Endothelial cell of hepatic sinusoid (primary cell): ENCODE measurements around the gene MAN2A2.
"Not testable (repeated sequence)": the region's sequence is repeated elsewhere in the genome, so short reads cannot be mapped to it uniquely, and the experiment has no call there.

Experiments
- in situ Hi-C: cut with HindIII; loops from 2 replicates; pipeline ENCODE4 v1.10.0; 2017; ENCODE audit warnings: low sequenced_read_pairs

The MAN2A2 gene

DNA sequence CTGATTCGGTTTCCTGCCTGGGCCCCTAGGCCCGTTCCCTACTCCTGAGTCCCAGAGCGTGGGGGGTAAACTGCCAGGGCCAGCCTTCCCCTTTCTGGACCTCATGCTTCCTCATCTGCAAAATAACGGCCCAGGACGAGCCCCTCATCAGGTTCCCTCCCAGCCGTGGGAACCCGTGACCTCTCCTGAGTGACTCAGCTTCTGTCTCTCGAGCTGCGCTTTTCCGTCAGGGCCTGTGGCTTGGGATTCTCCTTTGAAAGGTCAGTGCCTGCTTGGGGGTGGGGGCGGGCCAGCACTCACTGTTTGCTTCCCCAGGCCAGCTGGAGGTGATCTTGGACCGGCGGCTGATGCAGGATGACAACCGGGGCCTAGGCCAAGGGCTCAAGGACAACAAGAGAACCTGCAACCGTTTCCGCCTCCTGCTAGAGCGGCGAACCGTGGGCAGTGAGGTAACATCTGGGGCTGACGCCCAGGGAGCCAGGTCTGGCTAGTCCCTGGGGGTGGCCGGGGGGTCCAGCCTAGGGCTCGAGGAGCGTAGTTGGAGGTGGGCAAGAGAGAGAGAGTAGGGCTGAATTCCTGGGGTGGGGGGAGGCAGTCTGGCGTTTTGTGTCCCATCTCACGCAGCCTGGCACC is 12.8 kb downstream of the MAN2A2 start:
- in situ Hi-C loops, result no loop called here

- in situ Hi-C loops, result no loop called here
These were observed 13.4 kb downstream of the MAN2A2 start for GRCh38 chr15:90916461-90916860.

- in situ Hi-C loops, result no loop called here
These were observed 14.5 kb downstream of the MAN2A2 start for GRCh38 chr15:90917569-90917968.

GRCh38 chr15:90918034-90918788 is 15.1 kb downstream of the MAN2A2 start:
- in situ Hi-C loops, result no loop called here

- in situ Hi-C loops, result no loop called here
These were observed 15.7 kb downstream of the MAN2A2 start for GRCh38 chr15:90918835-90919234.

DNA sequence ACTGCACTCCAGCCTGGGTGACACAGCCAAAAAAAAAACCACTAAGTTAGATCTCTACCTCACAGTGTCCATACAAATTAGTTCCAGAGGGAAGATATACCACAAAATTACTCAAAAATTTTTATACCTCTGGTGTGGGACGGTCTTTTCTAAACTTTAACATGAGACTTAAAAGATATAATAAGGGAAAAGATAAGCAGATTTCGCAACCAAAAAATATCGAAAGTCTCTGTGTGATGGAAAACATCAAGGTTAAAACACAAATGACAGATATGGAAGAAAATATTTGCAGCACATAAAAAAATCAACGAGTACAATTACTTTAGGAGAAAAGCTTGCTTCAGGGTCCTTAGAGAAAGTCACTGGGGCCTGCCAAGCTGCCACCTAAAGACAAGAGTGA is 18.8 kb downstream of the MAN2A2 start:
- in situ Hi-C loops, result no loop called here

- in situ Hi-C loops, result not testable (repeated sequence)
These were observed 19.7 kb downstream of the MAN2A2 start for GRCh38 chr15:90922712-90923322.

DNA sequence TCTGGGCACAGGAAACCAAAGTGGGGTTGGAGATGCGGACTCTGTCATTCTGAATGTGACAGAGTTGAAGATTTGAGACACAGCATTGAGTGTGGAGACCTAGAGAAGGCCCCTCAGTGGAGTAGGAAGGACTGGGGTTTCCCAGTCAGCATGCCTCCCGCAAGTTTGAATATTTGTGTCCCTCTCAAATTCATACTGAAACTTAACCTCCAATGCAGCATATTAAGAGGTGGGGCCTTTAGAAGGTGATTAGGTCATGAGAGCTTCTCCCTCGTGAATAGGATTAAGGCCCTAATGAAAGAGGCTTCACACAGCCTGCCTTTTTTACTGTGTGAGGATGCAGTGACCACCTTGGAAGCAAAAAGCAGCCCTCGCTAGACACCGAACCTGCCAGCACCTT is 21.3 kb downstream of the MAN2A2 start:
- in situ Hi-C loops, result no loop called here

DNA sequence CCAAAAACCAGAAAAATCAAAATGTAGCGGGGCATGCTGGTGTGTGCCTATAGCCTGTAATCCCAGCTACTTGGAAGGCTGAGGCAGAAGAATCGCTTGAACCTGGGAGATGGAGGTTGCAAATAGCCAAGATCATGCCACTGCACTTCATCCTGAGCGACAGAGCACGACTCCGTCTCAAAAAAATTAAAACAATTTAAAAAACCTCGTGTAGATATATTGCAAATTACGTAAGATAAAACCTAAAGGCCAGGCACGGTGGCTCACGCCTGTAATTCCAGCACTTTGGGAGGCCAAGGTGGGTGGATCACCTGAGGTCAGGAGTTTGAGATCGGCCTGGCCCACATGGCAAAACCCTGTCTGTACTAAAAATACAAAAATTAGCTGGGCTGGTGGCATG is 23.7 kb downstream of the MAN2A2 start:
- in situ Hi-C loops, result loop anchor here (25.0 kb wide), 2 partner anchors 89 to 289 kb away; no protein-coding TSS in a partner anchor

- in situ Hi-C loops, result loop anchor here (25.0 kb wide), 2 partner anchors 91 to 291 kb away; no protein-coding TSS in a partner anchor
These were observed 25.0 kb downstream of the MAN2A2 start for GRCh38 chr15:90928106-90928505.

DNA sequence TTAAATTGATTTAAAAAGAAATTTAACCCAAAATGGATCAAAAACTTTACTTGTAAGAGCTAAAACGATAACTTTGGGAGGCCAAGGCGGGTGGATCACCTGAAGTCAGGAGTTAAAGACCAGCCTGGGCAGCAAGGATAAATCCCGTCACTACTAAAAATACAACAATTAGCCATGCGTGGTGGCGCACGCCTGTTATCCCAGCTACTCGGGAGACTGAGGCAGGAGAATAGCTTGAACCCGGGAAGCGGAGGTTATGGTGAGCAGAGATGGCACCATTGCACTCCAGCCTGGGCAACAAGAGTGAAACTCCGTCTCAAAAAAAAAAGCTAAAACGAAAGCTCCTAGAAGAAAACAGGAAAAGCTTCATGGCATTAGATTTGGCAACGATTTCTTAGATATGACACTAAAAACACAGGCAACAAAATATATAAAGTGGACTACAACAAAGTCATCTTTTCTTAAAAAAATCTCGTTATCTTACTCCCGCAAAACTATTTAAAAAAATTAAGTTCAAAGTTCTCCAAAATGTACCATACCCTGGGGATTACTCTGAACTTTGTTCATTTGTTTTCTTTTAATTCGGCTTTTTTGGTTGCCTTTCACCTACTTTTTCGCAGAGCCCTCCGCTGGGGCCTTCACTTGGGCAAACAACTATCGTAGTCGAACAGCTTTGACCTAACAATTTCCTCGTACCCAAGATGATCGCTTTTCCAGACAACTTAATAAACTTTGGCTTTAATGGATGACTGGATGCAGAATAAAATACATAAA is 26.3 kb downstream of the MAN2A2 start:
- in situ Hi-C loops, result loop anchor here (25.0 kb wide), 2 partner anchors 92 to 292 kb away; no protein-coding TSS in a partner anchor

DNA sequence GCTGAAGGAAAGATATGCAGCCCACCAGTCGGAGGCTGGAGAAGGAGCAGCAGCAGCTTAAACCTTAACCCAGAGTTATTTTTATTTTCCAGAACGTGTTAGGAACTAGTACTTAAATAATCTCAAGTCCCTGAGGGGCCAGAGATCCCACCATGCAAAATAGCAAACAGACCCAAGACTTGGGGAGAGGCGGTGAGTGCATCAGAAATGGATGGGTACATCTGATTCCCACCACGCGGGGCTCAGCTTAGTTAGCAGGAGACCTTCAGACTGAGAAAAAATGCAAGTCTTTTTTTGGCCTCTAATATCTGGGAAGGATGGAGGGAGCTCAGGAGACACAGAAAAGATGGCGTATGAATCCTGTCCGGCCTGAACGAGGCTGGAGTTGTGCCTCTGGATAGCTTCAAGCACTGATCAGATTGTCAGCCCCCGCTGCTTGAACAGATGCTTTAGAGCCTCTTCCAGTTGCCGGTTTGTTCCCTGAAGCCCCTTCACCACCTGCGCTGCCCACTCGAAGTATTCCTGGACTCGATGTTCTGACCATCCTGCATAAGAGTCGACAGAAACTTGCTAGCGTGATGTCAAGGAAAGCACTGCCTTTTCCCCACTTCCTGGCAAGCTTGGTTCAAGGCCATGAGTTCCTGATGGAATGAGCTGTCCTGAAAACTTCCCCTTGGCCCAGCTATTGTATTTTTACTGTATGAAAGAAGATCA is 27.9 kb downstream of the MAN2A2 start:
- in situ Hi-C loops, result loop anchor here (25.0 kb wide), 2 partner anchors 94 to 294 kb away; no protein-coding TSS in a partner anchor

- in situ Hi-C loops, result loop anchor here (25.0 kb wide), 2 partner anchors 94 to 294 kb away; no protein-coding TSS in a partner anchor
These were observed 28.4 kb downstream of the MAN2A2 start for GRCh38 chr15:90931575-90931827.

- in situ Hi-C loops, result loop anchor here (25.0 kb wide), 2 partner anchors 95 to 295 kb away; no protein-coding TSS in a partner anchor
These were observed 28.9 kb downstream of the MAN2A2 start, which contains the start of gene HDDC3 for GRCh38 chr15:90931828-90932659. Gene HDDC3 (minus strand): TSS chr15:90932549. CDS start chr15:90932540, 9 bp downstream.

GRCh38 chr15:90932660-90932991 is 29.5 kb downstream of the MAN2A2 start:
- in situ Hi-C loops, result loop anchor here (25.0 kb wide), 2 partner anchors 95 to 295 kb away; no protein-coding TSS in a partner anchor

DNA sequence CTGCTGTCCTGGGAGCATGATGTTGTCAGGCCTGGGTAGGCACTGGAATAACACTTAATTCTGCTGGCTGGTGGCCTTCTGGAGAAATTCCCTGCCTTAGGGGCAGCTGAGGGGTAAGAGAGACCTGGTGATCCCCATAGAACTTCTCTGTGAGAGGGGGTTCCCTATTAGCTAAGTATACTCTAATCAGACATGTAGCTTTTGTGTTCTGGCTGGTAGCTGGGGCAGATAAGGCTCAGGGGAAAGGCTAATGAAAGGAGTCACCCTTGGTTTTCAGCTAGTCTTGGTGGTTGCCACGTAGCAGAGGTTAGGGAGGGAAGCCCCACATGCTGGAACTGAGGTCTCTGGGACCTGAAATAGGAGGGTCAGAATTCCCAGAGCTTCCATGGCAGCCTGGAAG is 30.2 kb downstream of the MAN2A2 start:
- in situ Hi-C loops, result loop anchor here (25.0 kb wide), 2 partner anchors 96 to 296 kb away; no protein-coding TSS in a partner anchor

DNA sequence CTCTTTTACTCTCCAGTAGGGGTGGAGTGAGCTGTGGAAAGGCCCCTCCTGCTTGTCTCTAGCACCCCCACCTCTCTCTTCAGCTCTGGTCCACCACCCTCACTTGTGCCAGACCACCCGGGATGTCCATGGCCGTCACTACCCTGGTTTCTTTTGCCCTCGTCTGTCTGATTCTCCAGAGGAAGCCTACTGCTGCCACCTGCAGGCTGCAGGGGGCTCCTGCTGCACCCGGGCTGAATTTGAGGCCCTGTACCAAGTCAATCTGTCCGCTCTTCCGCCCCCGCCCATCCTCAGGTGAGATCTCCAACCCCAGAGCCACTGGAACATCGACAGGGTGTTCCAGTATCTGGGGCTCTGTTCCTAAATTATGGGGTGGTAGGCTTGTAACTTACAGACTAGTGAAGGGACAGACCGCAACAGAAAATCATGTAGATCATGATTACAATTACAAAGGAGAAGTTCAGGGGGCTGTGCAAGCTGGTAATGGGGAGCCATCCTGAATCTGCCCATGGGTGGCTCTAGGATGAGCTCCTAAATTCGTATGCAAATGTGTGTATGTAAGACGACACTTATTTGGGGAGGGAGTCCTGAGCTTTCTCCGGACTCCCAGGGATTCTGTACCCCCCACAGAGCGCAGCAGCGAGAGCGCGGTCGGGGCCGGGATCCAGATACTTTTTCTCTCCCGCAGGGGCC is 31.3 kb downstream of the MAN2A2 start:
- in situ Hi-C loops, result loop anchor here (25.0 kb wide), 2 partner anchors 97 to 297 kb away; no protein-coding TSS in a partner anchor

- in situ Hi-C loops, result loop anchor here (25.0 kb wide), 2 partner anchors 98 to 298 kb away; no protein-coding TSS in a partner anchor
These were observed 32.0 kb downstream of the MAN2A2 start, which contains the start of gene UNC45A for GRCh38 chr15:90934949-90935751. Gene UNC45A (plus strand): TSS chr15:90935285. CDS start chr15:90935325, 40 bp downstream.
